ENCODE data around the gene BMS1. TPM values are rescaled to one million over a fixed set of nuclear protein-coding genes. Genes with fewer than 3 reads are reported as not detected.
"Not testable (repeated sequence)": the region's sequence is repeated elsewhere in the genome, so short reads cannot be mapped to it uniquely, and the experiment has no call there.

The BMS1 gene
- polyA plus RNA-seq, 3 donors = 24.4 to 28.1 (median 26.5) TPM

GRCh38 chr10:42781893-42782445 lies 626 bp upstream of the BMS1 start:
- peak in 1 of 3 donors; percentile 1 for DNase-seq (ENCODE audit: low read depth in 3 of 3, low spot score in 2 of 3)

DNA sequence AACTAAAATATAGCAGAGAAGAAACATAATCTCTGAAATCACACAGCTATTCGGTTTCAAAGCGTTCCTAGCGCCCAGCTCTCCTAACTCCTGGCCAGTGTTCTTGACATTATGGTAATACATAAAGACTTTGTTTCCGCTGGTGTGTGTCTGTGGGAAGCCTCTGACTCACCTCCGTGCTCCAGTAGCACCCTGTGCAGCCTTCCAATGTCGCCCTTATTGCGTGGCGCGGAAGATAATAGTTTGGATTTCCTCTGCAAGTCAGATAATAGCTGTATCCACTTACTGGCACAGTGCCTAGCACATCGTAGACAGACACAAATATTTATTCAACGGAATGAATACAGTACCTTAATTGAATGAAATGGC lies 570 bp downstream of the BMS1 start:
- DNase-seq (ENCODE audit: low read depth in 3 of 3, low spot score in 2 of 3) = no peak

GRCh38 chr10:42785759-42786158 lies 3.2 kb downstream of the BMS1 start:
- DNase-seq (ENCODE audit: low read depth in 3 of 3, low spot score in 2 of 3) = no peak

GRCh38 chr10:42790835-42791234 lies 8.2 kb downstream of the BMS1 start:
- no peak for DNase-seq (ENCODE audit: low read depth in 3 of 3, low spot score in 2 of 3)

GRCh38 chr10:42795701-42796100 lies 13.1 kb downstream of the BMS1 start:
- DNase-seq (ENCODE audit: low read depth in 3 of 3, low spot score in 2 of 3) = no peak

GRCh38 chr10:42801135-42801534 lies 18.5 kb downstream of the BMS1 start:
- no peak for DNase-seq (ENCODE audit: low read depth in 3 of 3, low spot score in 2 of 3)

- no peak for DNase-seq (ENCODE audit: low read depth in 3 of 3, low spot score in 2 of 3)
Observed at GRCh38 chr10:42802876-42803275, 20.3 kb downstream of the BMS1 start.

DNA sequence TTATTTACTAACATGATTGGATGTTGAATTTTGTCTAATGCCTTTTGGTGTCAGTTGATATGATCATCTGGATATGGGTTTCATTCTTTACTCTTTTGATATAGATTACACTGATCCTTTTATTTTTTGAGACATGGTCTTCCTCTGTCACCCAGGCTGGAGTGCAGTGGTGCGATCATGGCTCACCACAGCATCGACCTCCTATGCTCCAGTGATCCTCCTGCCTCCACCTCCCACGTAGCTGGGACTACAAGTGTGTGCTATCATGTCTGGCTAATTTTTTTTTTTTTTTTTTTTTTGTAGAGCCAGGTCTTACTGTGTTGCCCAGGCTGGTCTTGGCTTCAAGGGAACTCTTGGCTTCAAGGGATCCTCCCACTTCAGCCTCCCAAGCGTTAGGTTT lies 27.1 kb downstream of the BMS1 start:
- DNase-seq (ENCODE audit: low read depth in 3 of 3, low spot score in 2 of 3) = no peak

DNA sequence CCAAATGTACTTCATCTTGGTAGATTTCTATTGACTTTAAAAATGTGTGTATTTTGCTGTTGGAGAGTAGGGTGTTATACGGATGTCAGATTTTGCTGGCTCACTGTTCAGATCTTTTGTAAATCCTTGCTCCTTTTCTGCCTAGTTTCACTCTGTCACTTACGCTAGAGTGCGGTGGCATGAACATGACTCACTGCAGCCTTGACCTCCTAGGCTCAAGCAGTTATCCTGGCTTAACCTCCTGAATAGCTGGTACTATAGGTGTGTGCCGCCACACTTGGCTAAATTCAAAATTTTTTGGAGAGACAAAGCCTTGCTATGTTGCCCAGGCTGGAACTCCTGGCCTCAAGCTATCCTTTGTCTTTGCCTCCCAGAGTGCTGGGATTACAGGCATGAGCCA lies 29.4 kb downstream of the BMS1 start:
- no peak for DNase-seq (ENCODE audit: low read depth in 3 of 3, low spot score in 2 of 3)

GRCh38 chr10:42813989-42814687 lies 31.5 kb downstream of the BMS1 start:
- DNase-seq (ENCODE audit: low read depth in 3 of 3, low spot score in 2 of 3) = not testable (repeated sequence)

- DNase-seq (ENCODE audit: low read depth in 3 of 3, low spot score in 2 of 3) = not testable (repeated sequence)
Observed at GRCh38 chr10:42816334-42816733, 33.7 kb downstream of the BMS1 start.

DNA sequence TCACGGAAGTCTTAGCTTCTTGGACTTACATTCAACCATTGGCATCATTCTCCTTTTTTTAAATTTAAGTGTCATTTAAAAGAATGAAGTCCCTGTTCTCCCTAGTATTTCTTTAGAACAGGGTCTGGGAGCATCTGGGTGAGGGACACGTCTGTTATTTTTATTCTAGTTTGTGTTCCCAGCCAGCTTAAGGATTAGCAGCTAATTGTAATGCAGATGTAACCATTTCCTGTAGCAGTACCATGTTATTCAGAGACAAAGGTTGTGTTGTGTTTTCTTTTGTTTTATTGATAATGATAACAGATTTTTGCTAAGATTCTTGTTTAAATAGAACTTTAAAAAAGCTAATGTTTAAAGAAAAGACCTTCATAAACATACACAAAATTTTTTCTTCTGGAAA lies 34.3 kb downstream of the BMS1 start:
- no peak for DNase-seq (ENCODE audit: low read depth in 3 of 3, low spot score in 2 of 3)

DNA sequence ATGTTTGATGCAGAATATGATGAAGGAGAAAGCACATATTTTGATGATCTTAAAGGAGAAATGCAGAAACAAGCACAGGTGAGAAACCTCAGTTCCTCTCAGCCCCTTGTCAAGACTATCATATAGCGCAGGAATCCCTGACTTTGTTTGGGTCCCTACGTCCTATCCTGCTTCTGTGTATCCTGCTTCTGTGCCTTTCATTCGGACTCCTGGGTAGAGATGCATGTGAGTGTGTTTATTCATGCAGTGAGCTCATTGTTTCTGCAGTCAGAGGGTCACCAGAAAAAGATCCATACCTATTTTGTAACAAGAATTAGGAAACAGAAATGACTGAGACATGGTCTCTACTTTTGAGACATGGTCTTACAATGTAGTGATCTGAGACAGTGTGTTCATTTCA lies 34.8 kb downstream of the BMS1 start:
- not testable (repeated sequence) for DNase-seq (ENCODE audit: low read depth in 3 of 3, low spot score in 2 of 3)

- DNase-seq (ENCODE audit: low read depth in 3 of 3, low spot score in 2 of 3) = not testable (repeated sequence)
Observed at GRCh38 chr10:42826759-42827158, 44.2 kb downstream of the BMS1 start.

- DNase-seq (ENCODE audit: low read depth in 3 of 3, low spot score in 2 of 3) = no peak
Observed at GRCh38 chr10:42827201-42827600, 44.6 kb downstream of the BMS1 start.

DNA sequence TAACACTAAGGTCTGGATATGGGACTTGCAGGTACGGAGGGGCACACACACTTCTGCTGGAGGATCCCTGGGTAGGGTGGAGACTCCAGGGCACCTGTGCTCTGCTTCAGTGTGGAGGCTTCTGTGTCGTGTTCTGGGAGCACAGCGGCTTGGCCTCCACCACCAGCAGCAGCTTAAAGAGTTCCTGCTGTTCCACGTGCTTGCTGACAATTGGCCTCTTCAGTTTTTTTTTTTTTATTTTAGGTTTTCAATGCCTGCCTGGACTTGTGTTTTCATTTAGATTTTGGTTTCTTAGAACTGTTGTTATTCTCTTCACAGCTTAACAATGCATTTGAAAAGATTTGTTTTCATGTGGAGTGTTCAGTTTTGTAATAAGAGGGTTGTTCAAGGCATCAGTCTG lies 45.8 kb downstream of the BMS1 start:
- not testable (repeated sequence) for DNase-seq (ENCODE audit: low read depth in 3 of 3, low spot score in 2 of 3)

GRCh38 chr10:42830237-42830636 lies 47.6 kb downstream of the BMS1 start:
- DNase-seq (ENCODE audit: low read depth in 3 of 3, low spot score in 2 of 3) = no peak

DNA sequence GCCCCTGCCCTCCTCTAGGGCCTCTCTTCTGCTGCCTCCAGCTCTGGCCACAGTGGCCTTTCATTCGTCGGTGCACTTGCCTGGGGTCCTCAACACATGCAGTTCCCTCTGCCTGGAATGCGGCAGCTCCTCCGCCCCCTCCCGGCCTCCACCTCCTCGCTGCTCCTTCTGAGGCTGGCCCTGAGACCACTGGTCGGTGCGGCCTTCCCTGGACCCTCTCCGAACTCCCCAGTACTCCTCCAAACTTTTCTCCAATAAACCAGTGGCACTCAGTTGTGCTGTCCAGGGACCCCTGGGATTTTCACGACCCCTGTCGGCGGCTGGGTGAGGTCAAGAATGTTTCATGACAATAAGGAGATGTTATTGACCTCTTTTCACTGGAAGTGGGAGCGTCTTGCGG lies 53.5 kb downstream of the BMS1 start:
- DNase-seq (ENCODE audit: low read depth in 3 of 3, low spot score in 2 of 3) = no peak

- DNase-seq (ENCODE audit: low read depth in 3 of 3, low spot score in 2 of 3) = no peak
Observed at GRCh38 chr10:42836771-42837468, 54.3 kb downstream of the BMS1 start.

GRCh38 chr10:42844810-42845209 lies 62.2 kb downstream of the BMS1 start:
- DNase-seq (ENCODE audit: low read depth in 3 of 3, low spot score in 2 of 3) = not testable (repeated sequence)

- not testable (repeated sequence) for DNase-seq (ENCODE audit: low read depth in 3 of 3, low spot score in 2 of 3)
Observed at GRCh38 chr10:42847261-42847660, 64.7 kb downstream of the BMS1 start.

GRCh38 chr10:42850931-42851330 lies 68.3 kb downstream of the BMS1 start:
- DNase-seq (ENCODE audit: low read depth in 3 of 3, low spot score in 2 of 3) = no peak

Data from right renal cortex interstitium (tissue), 3 donors.